Effector memory CD4-positive, alpha-beta T cell (primary cell): ENCODE results near the gene IGDCC3.

Source experiments
- DNase-seq, 3 donors: peaks; one replicate each; pipeline ENCODE4 v3.0.0-alpha.2; 2020
- H3K27ac ChIP-seq: 2 replicates; pipeline ENCODE4 v1.7.0; 2013; ENCODE audit warnings: mild to moderate bottlenecking, low read length, moderate library complexity; ENCODE audit not compliant: insufficient read depth, poor library complexity, severe bottlenecking
- H3K27me3 ChIP-seq: replicated peaks from 2 replicates; pipeline ENCODE4 v1.7.0; 2013; ENCODE audit warnings: mild to moderate bottlenecking, low read length; ENCODE audit not compliant: insufficient read depth, control insufficient read depth, poor library complexity, severe bottlenecking
- H3K36me3 ChIP-seq: 2 replicates; pipeline ENCODE4 v1.7.0; 2013; ENCODE audit warnings: mild to moderate bottlenecking, low read length, moderate library complexity; ENCODE audit not compliant: control insufficient read depth, insufficient read depth
- H3K4me1 ChIP-seq: 2 replicates; pipeline ENCODE4 v1.7.0; 2013; ENCODE audit warnings: low read length, mild to moderate bottlenecking; ENCODE audit not compliant: control insufficient read depth, insufficient read depth, poor library complexity, severe bottlenecking
- H3K4me3 ChIP-seq: 2 replicates; pipeline ENCODE4 v1.7.0; 2013; ENCODE audit warnings: low read length, low read depth, mild to moderate bottlenecking; ENCODE audit not compliant: insufficient read depth, poor library complexity, severe bottlenecking
- H3K9me3 ChIP-seq: 2 replicates; pipeline ENCODE4 v1.7.0; 2013; ENCODE audit warnings: mild to moderate bottlenecking, low read length, moderate library complexity; ENCODE audit not compliant: control insufficient read depth
- total RNA-seq, 3 donors: gene quantifications; one replicate each; lab custom pipeline; 2026; lab: John Stamatoyannopoulos, UW

Gene IGDCC3
- 0 reads per million in 3 donors for total RNA-seq

DNA sequence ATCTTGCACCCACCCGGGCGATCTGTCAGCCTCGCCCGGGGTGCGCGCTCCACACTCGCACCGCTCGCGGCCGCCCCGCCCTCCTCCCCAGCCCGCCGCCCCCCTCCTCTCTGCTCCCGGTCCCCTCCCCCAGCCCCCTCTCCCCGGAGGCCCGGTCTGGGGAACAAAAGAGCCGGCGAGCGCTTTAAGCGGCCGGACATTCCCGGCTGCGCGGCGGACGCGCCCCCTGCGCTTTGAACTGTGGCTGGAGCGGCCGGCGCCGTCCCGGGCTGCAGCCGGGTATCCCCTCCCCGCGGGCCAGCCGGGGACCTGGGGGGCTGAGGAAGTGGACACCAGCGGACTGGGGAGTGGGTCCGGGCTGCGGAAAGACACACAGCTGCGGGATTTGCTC lies at the start of gene IGDCC3:
TSS of gene IGDCC3 (minus strand) at position 27 of the 391 bp plus-strand sequence. CDS start 214 bp downstream, outside the sequence.
- Histone ChIP-seq H3K36me3 (no peaks in the 10 kb centered on the region), H3K27ac (no peak within 1 kb of the TSS), H3K4me1 (peaks cover 10% of the 10 kb centered on the region), H3K9me3 (no peaks in the 10 kb centered on the region), H3K27me3 (peaks cover 24% of the 10 kb centered on the region), H3K4me3 (peak within 1 kb of the TSS; percentile 57)
- no peak for DNase-seq

DNA sequence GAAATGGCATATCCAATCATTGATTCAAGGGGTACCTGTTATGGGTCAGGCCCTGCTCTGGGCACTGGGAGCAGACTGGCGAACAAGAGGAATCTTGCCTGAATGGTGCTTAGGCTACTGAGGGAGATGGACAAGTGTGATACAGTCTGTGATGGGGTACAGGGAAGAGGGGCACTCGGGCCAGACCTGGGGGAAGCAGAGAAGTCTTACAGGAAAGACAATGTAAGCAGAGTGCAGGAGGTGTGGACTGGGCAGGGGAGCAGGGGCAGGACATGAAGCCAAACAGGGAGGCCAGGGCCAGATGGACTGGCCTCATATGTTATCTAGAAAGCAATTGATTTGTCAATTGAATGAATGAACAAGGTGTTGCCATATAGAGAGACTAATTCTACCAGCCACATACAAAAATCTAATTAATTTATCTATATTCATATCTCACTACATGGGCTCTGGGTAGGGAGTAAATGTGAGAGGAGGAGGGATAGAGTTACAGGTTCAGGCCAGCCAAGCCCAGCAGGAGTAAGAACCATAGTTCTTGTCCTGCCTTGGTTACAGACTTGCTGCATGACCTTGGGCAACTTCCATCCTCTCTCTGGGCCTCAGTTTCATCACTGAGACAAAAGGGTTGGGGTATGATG lies 48.5 kb upstream of the IGDCC3 start:
- no peak for DNase-seq
- Histone ChIP-seq H3K4me1 (peaks cover 11% of the 10 kb centered on the region), H3K27ac (no peak overlapping the region), H3K4me3 (no peak overlapping the region), H3K36me3 (no peaks in the 10 kb centered on the region), H3K27me3 (peaks cover 22% of the 10 kb centered on the region), H3K9me3 (no peaks in the 10 kb centered on the region)

DNA sequence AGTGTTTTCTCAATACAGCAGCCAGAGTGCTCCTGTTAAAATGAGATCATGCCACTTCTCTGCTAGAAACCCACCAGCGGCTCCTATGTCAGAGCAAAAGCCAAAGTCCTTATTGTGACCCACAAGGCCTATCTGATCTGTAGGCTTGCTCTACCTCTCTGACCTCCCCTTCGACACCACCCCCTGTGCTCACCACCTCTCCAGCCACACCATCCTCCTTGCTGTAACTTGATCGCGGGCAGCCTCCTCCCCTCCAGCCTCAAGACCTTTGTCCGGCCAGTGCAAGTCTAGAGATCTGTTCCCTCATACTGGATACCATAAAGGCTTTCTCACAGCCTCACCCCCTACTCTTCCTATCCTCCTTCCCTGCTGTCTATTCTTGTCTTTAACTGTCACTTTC lies 46.9 kb upstream of the IGDCC3 start:
- peaks cover 31% of the 10 kb centered on the region for H3K27me3 ChIP-seq
- no peak overlapping the region for H3K27ac ChIP-seq
- H3K9me3 ChIP-seq, result no peaks in the 10 kb centered on the region
- peaks cover 15% of the 10 kb centered on the region for H3K4me1 ChIP-seq
- no peak overlapping the region for H3K4me3 ChIP-seq
- no peaks in the 10 kb centered on the region for H3K36me3 ChIP-seq
- no peak for DNase-seq

DNA sequence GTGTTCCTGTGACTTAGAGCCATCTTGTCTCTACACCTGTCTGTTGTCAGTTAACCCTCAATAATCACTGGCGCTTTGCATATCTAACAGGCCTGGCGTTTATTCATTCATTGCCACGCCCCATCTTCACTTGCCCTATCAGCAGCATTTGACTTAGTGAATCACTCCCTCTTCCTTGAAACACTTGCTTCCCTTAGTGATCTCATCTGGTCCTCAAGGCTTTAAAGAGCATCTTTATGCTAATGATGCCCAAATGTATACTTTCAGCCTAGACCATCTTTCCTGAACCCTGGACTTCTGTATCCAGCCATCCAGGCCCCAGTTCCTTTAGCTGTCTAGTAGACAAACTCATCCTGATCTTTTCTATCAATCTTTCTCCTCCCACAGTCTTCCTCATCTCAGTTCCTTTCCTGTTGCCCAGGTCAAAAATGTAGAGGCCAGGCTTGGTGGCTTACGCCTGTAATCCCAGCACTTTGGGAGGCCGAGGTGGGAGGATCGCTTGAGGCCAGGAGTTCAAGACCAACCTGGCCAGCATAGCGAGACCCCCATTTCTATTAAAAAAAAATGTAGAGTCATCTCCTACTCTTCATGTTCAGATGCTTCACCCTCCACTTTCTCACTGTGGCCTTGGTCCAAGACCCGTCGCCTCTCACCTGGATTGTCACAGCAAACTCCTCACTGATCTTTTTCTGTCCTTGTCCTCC lies 46.3 kb upstream of the IGDCC3 start:
- H3K9me3 ChIP-seq, result no peaks in the 10 kb centered on the region
- no peaks in the 10 kb centered on the region for H3K36me3 ChIP-seq
- peaks cover 31% of the 10 kb centered on the region for H3K27me3 ChIP-seq

DNA sequence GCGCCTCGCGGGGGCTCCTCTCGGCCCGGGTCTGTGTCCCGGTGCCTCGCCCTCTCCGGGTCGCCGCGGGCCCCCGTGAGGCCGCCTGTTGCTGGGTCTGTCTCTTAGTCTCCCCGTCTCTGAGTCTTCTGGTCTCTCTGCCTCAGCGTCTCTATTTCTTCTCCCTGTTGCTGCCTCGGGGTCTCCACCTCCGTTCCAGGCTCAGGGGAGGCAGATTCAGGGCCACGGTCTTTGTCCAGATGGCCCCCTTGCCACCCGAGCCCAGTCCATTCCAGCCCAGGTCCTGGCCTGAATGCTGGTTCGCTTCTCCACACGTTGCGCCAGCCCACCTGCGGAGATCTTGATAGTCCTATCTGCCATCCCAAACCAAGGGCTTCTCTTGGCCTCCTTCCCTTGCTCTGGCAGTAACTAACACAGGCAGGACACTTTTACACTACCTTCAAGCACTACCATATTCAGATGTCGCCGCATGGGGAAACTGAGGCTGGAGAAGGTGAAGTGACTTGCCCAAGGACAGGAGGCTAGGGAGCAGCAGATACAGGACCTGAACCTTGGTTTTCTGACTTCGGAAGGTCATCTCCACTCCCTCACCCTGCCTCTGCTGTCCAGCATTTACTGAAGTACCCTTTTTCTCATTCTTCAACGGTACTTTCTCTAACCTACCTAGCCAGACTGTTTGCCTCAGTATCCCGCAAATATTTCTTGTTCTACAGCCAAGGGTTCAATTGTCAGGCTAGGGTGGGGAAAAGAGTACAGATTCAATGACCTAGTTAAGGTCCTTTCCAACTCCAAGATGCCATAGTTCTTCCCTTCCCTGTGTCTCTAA lies 45.6 kb upstream of the IGDCC3 start:
- Histone ChIP-seq H3K4me1 (peaks cover 15% of the 10 kb centered on the region), H3K36me3 (no peaks in the 10 kb centered on the region), H3K9me3 (no peaks in the 10 kb centered on the region), H3K4me3 (no peak overlapping the region), H3K27ac (no peak overlapping the region), H3K27me3 (peaks cover 34% of the 10 kb centered on the region)
- DNase-seq, result no peak

More for the DNA sequence above, 46.3 kb upstream of the IGDCC3 start:
- Histone ChIP-seq H3K4me3 (no peak overlapping the region), H3K27ac (no peak overlapping the region), H3K4me1 (peaks cover 15% of the 10 kb centered on the region)
- no peak for DNase-seq

DNA sequence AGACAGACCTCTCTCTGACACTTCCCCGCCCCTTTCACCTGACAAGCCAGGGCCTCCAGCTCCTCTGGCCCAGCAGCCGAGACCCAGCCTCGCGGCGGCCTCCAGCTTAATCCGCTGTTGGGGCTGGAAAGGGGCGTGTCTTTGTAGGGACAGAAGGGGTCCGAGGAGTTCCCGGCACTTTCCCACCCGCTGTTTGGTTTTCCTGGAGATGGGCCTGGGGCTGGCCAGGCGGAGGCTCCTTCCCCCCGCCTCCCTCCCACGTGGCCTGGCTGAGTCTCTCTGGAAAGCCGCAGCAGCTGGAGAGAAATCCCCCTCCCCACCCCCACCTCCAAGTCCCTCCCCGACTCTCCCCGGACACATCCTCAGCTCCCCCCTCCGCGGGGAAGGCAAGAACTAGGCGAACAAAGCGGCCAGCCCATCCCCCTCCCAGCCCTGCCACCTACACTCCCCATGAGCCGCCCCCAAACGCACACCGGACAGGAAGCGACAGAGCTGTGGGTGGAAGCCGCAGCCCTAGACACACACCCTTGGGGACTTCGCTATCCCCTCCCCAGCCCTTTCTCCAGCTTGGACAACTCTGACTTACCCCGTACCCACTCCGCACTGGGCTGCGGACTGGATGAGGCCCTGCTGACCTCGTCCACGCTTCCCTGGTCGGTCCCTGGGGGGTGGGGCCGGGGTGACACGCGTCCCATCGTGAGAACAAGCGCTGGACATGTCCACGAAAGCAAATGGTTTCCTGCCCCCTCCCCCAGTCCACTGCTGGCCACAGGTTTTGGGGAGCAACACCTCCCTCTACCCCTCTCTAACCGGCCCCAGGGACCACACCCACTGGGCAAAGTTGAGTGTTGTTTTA lies 43.8 kb upstream of the IGDCC3 start:
- DNase-seq, result no peak
- Histone ChIP-seq H3K9me3 (no peaks in the 10 kb centered on the region), H3K36me3 (no peaks in the 10 kb centered on the region), H3K27me3 (peaks cover 35% of the 10 kb centered on the region), H3K27ac (no peak overlapping the region), H3K4me1 (peaks cover 15% of the 10 kb centered on the region), H3K4me3 (peak overlapping the region; percentile 44)

DNA sequence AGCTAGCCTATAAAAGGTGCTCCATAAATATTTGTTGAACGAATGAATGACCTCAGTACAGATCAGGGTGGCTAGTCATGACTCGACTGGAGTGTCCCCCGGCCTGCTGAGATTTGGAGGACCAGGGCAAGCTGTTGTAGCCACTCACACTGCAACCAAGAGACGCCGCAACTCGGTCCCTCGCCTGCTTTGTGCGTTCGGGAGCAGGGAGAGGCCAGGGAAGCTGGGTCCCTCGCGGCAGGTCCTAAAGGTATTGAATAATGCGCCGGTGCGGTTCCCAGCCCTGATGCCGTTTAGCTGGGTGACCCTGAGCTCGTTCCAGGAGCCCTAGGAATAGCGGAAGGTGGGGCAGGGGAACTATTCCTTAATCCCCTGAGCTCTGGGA lies 43.2 kb upstream of the IGDCC3 start:
- H3K27me3 ChIP-seq, result peaks cover 35% of the 10 kb centered on the region
- no peak overlapping the region for H3K4me3 ChIP-seq

DNA sequence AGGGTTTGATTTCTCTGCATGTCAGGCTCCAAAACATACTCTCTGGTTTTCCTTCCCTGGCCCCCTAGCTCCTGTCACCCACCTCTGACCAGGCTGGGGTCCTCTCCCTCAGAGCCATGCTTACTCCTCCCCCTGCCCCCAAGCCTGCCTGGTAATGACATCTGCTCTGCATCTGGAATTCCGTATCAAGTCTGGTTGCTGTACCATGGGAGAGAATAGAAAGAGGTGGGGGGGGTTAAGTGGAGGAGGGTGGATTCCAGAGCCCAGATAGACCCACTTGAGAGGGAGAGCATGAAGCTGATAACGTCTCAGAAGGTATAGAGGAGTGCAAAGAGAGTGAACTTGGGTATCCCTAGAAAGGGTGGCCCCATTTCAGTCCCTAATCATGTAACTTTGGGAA lies 40.8 kb upstream of the IGDCC3 start:
- Histone ChIP-seq H3K36me3 (no peaks in the 10 kb centered on the region), H3K4me3 (no peak overlapping the region), H3K4me1 (peaks cover 15% of the 10 kb centered on the region), H3K9me3 (no peaks in the 10 kb centered on the region), H3K27ac (no peak overlapping the region), H3K27me3 (peaks cover 29% of the 10 kb centered on the region)
- no peak for DNase-seq

More for the DNA sequence above, 43.2 kb upstream of the IGDCC3 start:
- H3K4me1 ChIP-seq, result peaks cover 15% of the 10 kb centered on the region
- H3K9me3 ChIP-seq, result no peaks in the 10 kb centered on the region
- H3K27ac ChIP-seq, result no peak overlapping the region
- H3K36me3 ChIP-seq, result no peaks in the 10 kb centered on the region
- no peak for DNase-seq

DNA sequence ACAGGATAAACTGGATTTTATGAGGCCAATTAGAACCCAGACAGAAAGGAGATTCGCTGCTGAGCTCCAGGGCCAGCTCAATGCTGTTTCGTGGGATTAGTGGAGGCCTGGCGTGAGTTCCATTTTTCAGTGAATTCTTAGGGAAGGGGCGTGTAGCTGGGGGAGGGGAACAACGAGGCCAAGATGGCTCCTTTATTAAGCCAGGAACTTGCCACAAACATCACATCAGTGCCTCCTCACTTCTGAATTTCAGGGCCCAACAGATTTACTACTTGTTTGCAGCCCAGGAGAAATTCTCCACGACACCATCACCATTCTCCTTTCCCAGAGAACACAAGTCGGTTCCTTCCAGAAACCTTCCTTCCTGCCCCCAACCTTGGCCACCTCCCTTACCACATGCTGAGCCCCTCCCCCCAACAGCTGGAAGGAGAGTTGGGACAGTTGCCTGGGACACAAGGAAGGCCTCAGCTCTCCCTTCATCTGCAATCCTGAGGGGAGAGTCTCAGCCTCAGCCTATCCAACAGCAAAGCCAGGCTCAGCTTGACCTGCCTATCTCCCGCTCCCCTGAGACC lies 39.1 kb upstream of the IGDCC3 start:
- Histone ChIP-seq H3K27ac (no peak overlapping the region), H3K27me3 (peaks cover 18% of the 10 kb centered on the region), H3K4me1 (peaks cover 10% of the 10 kb centered on the region), H3K36me3 (no peaks in the 10 kb centered on the region), H3K4me3 (no peak overlapping the region), H3K9me3 (no peaks in the 10 kb centered on the region)
- DNase-seq, result no peak
